CD4-positive, CD25-positive, alpha-beta regulatory T cell (primary cell): Measurements from ENCODE around the gene CDK5RAP2. TPM values are rescaled to one million over a fixed set of nuclear protein-coding genes. Genes with fewer than 3 reads are reported as not detected.
A peak's percentile ranks its signal among the peaks of the same experiment; 100 is the strongest.

Experiments
- ATAC-seq, 2 donors: fragments of 150-1000 bp; cut with Tn5 transposase; one replicate each; pipeline ENCODE4 v1.10.0; 2021; ENCODE audit warnings: low read depth in 2 of 2, moderate number of reproducible peaks in 2 of 2, moderate library complexity in 1 of 2
- DNase-seq, 3 donors: peaks; one replicate each; pipeline versions ENCODE4 v3.0.0 to v3.0.0-alpha.2; 2012 to 2022; ENCODE audit warnings: mixed read lengths in 1 of 3
- H3K27ac ChIP-seq: one replicate; pipeline ENCODE4 v1.7.0; 2013; ENCODE audit warnings: mild to moderate bottlenecking, low read length; ENCODE audit not compliant: insufficient read depth, poor library complexity, severe bottlenecking
- H3K27me3 ChIP-seq: one replicate; pipeline ENCODE4 v1.7.0; 2013; ENCODE audit warnings: low read length; ENCODE audit not compliant: control insufficient read depth, insufficient read depth
- H3K36me3 ChIP-seq: one replicate; pipeline ENCODE4 v1.7.0; 2013; ENCODE audit warnings: mild to moderate bottlenecking, low read length, moderate library complexity; ENCODE audit not compliant: control insufficient read depth, insufficient read depth
- H3K4me1 ChIP-seq: 2 replicates; pipeline ENCODE4 v1.7.0; 2013; ENCODE audit warnings: mild to moderate bottlenecking, low read length; ENCODE audit not compliant: insufficient read depth, control insufficient read depth, poor library complexity, severe bottlenecking
- H3K4me3 ChIP-seq: one replicate; pipeline ENCODE4 v1.7.0; 2013; ENCODE audit warnings: low read depth, mild to moderate bottlenecking, low read length, moderate library complexity
- H3K9me3 ChIP-seq, 2 experiments: 1 replicate in 1 of 2; 2 replicates in 1 of 2; pipeline ENCODE4 v1.7.0; 2013; ENCODE audit warnings: low read length in 2 of 2, mild to moderate bottlenecking in 1 of 2, moderate library complexity in 1 of 2; ENCODE audit not compliant: control insufficient read depth in 2 of 2
- H3K27ac Mint-ChIP-seq, 3 donors: one replicate each; pipeline ENCODE4 v1.8.0; 2020 to 2022; ENCODE audit warnings: mild to moderate bottlenecking in 3 of 3, mixed read lengths in 3 of 3, moderate library complexity in 2 of 3
- H3K27me3 Mint-ChIP-seq: one replicate; pipeline ENCODE4 v1.8.0; 2022; ENCODE audit warnings: mild to moderate bottlenecking, mixed read lengths
- H3K36me3 Mint-ChIP-seq: one replicate; pipeline ENCODE4 v1.8.0; 2020; ENCODE audit warnings: mixed read lengths
- H3K4me1 Mint-ChIP-seq, 4 donors: one replicate each; pipeline ENCODE4 v1.8.0; 2020 to 2022; ENCODE audit warnings: mixed read lengths in 4 of 4, mild to moderate bottlenecking in 1 of 4
- H3K4me3 Mint-ChIP-seq, 4 donors: one replicate each; pipeline ENCODE4 v1.8.0; 2020 to 2022; ENCODE audit warnings: mild to moderate bottlenecking in 4 of 4, mixed read lengths in 4 of 4, moderate library complexity in 3 of 4
- H3K9me3 Mint-ChIP-seq, 7 donors: one replicate each; pipeline ENCODE4 v1.8.0; 2020 to 2022; ENCODE audit warnings: mixed read lengths in 7 of 7, mild to moderate bottlenecking in 3 of 7, moderate library complexity in 2 of 7
- polyA plus RNA-seq, 4 donors: library from polyadenylated mRNA; unstranded; fragments of 300-500 nt; fragmentation: Illumina TruSeq; gene quantifications; one replicate each; pipeline ENCODE4 v1.2.3, GENCODE V29; 2021
- total RNA-seq: library from RNA; stranded (reverse); gene quantifications from one replicate; pipeline ENCODE4 v1.2.3, GENCODE V29; 2022

CDK5RAP2 gene
- total and polyA plus RNA-seq, 5 donors from 2014 or later, result 14.6 to 64.5 (median 16.9) TPM

DNA sequence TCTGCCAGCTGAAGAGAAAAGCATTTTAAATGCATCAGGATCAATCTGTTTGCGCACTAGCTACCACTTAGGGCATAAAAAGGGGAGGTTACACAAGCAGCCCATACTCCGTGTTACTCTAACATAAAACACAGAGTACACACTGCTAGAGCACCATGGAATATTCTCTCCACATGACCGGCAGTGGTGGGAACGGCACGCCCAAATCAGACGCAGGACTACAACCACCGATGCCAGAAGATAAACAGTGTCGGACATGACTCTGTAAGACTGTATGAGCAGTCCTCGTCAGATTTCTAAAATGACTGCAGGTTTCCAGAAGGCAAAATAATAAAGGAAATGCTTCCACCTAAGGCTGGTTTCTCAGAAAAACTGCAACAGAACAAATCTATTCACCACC lies 40.0 kb downstream of the CDK5RAP2 start:
- H3K27me3 Mint-ChIP-seq, result no peaks in the 10 kb centered on the region
- H3K4me1 Mint-ChIP-seq, result peaks cover 0 to 6% (median 3%) of the 10 kb centered on the region in 4 donors
- H3K9me3 Mint-ChIP-seq, result no peaks in the 10 kb centered on the region
- H3K36me3 Mint-ChIP-seq, result peaks cover 70% of the 10 kb centered on the region
- H3K36me3 ChIP-seq, result peaks cover 90% of the 10 kb centered on the region
- no peak overlapping the region for H3K27ac ChIP-seq
- H3K4me1 ChIP-seq, result no peaks in the 10 kb centered on the region
- ATAC-seq (no peak), DNase-seq (no peak)
- no peaks in the 10 kb centered on the region for H3K9me3 ChIP-seq
- no peak overlapping the region for H3K4me3 Mint-ChIP-seq
- H3K4me3 ChIP-seq, result no peak overlapping the region
- H3K27ac Mint-ChIP-seq, result peak overlapping the region in 1 of 3 donors; percentile 36
- no peaks in the 10 kb centered on the region for H3K27me3 ChIP-seq

DNA sequence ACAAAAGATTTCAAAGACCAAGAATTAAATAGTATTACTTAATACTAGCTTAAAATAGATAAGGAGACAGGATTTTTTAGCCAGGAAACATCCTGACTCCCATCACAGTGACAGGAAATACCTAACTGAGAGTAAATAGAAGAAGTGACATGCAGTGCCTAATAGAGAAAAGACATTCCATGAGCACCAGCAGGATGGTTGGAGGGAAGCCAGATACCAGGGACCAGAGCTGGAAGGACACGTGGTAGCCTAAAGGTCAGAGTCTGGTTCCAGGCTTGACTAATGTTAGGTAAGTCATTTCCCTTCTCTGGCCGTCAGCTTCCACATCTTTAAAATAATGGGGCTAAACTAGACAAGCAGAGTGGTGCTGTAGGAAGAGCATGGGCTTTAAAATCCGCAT lies 41.6 kb downstream of the CDK5RAP2 start:
- H3K27ac ChIP-seq, result no peak overlapping the region
- Mint-ChIP-seq H3K9me3 (no peaks in the 10 kb centered on the region), H3K4me3 (no peak overlapping the region), H3K27ac (peak overlapping the region in 1 of 3 donors; percentile 17), H3K27me3 (no peaks in the 10 kb centered on the region), H3K4me1 (peaks cover 0 to 8% (median 4%) of the 10 kb centered on the region in 4 donors), H3K36me3 (peaks cover 71% of the 10 kb centered on the region)
- DNase-seq (no peak), ATAC-seq (no peak)
- H3K36me3 ChIP-seq, result peaks cover 91% of the 10 kb centered on the region
- no peaks in the 10 kb centered on the region for H3K27me3 ChIP-seq
- H3K9me3 ChIP-seq, result no peaks in the 10 kb centered on the region
- no peaks in the 10 kb centered on the region for H3K4me1 ChIP-seq
- no peak overlapping the region for H3K4me3 ChIP-seq

DNA sequence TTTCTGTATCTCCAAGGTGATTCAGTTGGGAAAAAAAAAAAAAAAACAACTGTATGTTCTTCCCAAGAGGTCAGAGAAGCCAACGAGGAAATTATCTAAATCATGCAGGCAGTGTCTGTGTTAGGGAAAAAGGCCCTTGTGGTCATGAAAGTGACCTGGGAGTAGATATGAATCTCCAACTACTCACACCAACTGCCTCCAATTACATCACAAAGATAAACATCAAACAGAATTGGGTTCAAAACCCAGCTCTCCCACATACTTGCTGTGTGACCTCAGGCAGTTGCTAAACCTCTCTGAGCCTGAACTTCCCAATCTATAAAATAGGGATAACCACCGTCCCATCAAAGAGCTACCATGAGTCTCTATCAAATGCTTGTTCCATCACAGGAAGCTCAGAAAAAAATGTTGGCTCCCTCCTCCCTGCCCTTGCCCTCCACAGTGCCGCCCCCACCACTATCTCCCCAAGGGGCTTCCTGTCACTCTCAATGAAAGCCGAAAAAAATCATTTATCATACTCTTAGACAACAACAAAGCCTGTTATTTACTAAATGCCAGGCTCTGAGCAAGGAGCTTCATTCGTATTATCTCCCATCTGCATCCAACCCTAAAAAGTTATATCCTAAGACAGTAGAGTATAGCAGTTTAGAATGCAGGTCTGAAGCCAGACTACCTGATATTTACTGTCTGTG lies 42.9 kb downstream of the CDK5RAP2 start:
- Mint-ChIP-seq H3K4me1 (peaks cover 0 to 7% (median 1%) of the 10 kb centered on the region in 4 donors), H3K4me3 (peak overlapping the region in 1 of 4 donors; percentile 79), H3K9me3 (no peaks in the 10 kb centered on the region), H3K36me3 (peaks cover 75% of the 10 kb centered on the region), H3K27me3 (no peaks in the 10 kb centered on the region), H3K27ac (peak overlapping the region in 1 of 3 donors; percentile 68)
- no peak for DNase-seq
- Histone ChIP-seq H3K4me1 (no peaks in the 10 kb centered on the region), H3K27me3 (no peaks in the 10 kb centered on the region), H3K4me3 (no peak overlapping the region), H3K9me3 (no peaks in the 10 kb centered on the region), H3K27ac (no peak overlapping the region), H3K36me3 (peaks cover 95% of the 10 kb centered on the region)
- ATAC-seq, result no peak

DNA sequence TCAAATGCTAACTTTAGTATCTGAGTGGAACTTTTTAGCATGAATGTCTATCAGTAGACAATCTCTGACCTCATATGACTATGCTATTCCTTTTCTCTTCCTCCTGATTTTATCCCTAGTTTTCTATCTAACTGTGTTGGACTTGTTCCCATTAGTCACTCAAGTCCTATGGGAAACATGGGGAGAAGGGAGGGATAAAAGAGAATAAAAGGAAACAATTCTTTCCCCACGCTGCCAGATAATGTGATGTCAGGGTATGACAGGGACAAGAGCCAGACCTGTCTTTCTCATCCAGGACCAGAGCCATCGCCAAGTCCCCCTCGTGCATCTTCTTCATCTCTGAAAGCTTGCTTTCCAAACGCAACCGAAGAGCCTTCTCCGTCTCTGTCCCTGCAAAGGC lies 43.9 kb downstream of the CDK5RAP2 start:
- peaks cover 0 to 7% (median 1%) of the 10 kb centered on the region in 4 donors for H3K4me1 Mint-ChIP-seq
- ATAC-seq (no peak), DNase-seq (no peak)
- H3K4me3 Mint-ChIP-seq, result no peak overlapping the region
- Histone ChIP-seq H3K27me3 (no peaks in the 10 kb centered on the region), H3K9me3 (no peaks in the 10 kb centered on the region), H3K4me3 (no peak overlapping the region), H3K4me1 (no peaks in the 10 kb centered on the region), H3K36me3 (peaks cover 94% of the 10 kb centered on the region), H3K27ac (no peak overlapping the region)
- no peak overlapping the region for H3K27ac Mint-ChIP-seq
- H3K36me3 Mint-ChIP-seq, result peaks cover 72% of the 10 kb centered on the region
- H3K9me3 Mint-ChIP-seq, result peaks cover 0 to 2% (median 0%) of the 10 kb centered on the region in 7 donors
- H3K27me3 Mint-ChIP-seq, result no peaks in the 10 kb centered on the region

DNA sequence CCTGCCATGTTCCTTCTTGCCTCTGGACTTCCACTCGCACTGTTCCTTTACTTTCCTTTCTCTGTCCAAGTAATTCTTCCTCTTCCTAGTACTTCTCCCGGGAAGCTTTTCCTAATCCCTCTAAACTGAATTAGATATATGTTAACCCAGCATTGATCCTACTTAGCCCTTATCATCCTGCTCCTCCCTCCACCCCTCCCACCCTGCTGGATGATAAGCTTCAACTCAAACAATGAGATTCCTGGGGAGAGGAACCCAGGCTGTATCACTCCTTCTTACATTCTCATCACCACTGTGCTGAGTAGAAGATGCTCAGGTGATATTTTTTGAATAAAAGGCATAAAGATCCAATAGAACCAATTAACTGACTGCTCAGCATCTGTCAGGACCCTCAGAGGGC lies 45.7 kb downstream of the CDK5RAP2 start:
- no peak for DNase-seq
- peaks cover 91% of the 10 kb centered on the region for H3K36me3 ChIP-seq
- no peaks in the 10 kb centered on the region for H3K27me3 ChIP-seq
- H3K27me3 Mint-ChIP-seq, result no peaks in the 10 kb centered on the region
- no peak overlapping the region for H3K27ac ChIP-seq
- no peak overlapping the region for H3K4me3 ChIP-seq
- H3K4me1 ChIP-seq, result no peaks in the 10 kb centered on the region
- no peak overlapping the region for H3K4me3 Mint-ChIP-seq
- peaks cover 0 to 3% (median 0%) of the 10 kb centered on the region in 7 donors for H3K9me3 Mint-ChIP-seq
- no peak for ATAC-seq
- no peaks in the 10 kb centered on the region for H3K9me3 ChIP-seq
- peaks cover 74% of the 10 kb centered on the region for H3K36me3 Mint-ChIP-seq
- H3K4me1 Mint-ChIP-seq, result peaks cover 0 to 7% (median 1%) of the 10 kb centered on the region in 4 donors
- peak overlapping the region in 2 of 3 donors; percentile 26 to 59 for H3K27ac Mint-ChIP-seq

DNA sequence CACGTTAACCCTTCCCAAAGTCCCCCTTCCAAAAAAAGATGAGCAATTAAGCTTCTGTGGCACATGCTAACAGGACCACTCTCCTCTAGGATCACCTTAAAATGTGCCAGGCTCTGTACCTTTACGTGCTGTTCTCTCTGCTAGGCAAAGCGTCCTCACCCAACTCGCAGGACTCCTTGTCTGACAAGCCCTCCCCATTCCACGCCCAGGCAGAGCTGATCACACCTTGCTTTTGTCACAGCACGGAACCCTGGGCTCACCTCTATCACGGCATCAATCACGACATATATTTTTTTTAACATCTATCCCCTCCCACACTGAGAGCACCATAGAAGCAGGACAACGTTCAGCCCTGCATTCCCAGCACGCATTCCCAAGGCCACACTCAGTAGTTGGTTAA lies 47.1 kb downstream of the CDK5RAP2 start:
- H3K36me3 Mint-ChIP-seq, result peaks cover 85% of the 10 kb centered on the region
- H3K9me3 Mint-ChIP-seq, result peaks cover 0 to 3% (median 0%) of the 10 kb centered on the region in 7 donors
- H3K27me3 Mint-ChIP-seq, result no peaks in the 10 kb centered on the region
- H3K9me3 ChIP-seq, result no peaks in the 10 kb centered on the region
- no peak for ATAC-seq
- no peak overlapping the region for H3K4me3 ChIP-seq
- H3K27ac Mint-ChIP-seq, result peak overlapping the region in 1 of 3 donors; percentile 31
- H3K4me1 ChIP-seq, result no peaks in the 10 kb centered on the region
- peaks cover 91% of the 10 kb centered on the region for H3K36me3 ChIP-seq
- H3K4me3 Mint-ChIP-seq, result no peak overlapping the region
- H3K4me1 Mint-ChIP-seq, result peaks cover 0 to 7% (median 1%) of the 10 kb centered on the region in 4 donors
- no peaks in the 10 kb centered on the region for H3K27me3 ChIP-seq
- no peak for DNase-seq
- no peak overlapping the region for H3K27ac ChIP-seq

DNA sequence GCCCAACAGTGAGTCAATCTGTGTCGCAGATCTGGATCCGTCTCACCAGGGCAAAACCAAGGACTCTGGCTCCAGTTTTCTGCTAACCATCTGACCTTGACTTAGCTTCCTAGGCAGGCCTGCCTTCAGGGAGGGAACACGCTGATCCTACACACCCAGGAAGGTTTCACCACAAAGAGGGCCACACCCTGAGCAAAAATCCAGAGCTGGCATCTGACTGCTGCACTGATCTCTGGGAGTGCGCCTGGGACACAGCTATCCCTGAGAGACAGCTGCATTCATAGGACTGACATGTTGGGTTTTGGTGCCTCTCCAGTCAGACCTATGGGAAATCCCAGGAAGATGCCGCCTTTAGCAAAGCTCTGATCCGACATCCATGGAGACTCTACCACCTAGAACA lies 47.5 kb downstream of the CDK5RAP2 start:
- no peaks in the 10 kb centered on the region for H3K9me3 ChIP-seq
- H3K4me1 ChIP-seq, result no peaks in the 10 kb centered on the region
- ATAC-seq (no peak), DNase-seq (no peak)
- peaks cover 0 to 7% (median 1%) of the 10 kb centered on the region in 4 donors for H3K4me1 Mint-ChIP-seq
- H3K9me3 Mint-ChIP-seq, result peaks cover 0 to 3% (median 0%) of the 10 kb centered on the region in 7 donors
- no peak overlapping the region for H3K4me3 Mint-ChIP-seq
- H3K27ac ChIP-seq, result no peak overlapping the region
- H3K27ac Mint-ChIP-seq, result no peak overlapping the region
- H3K4me3 ChIP-seq, result no peak overlapping the region
- H3K27me3 ChIP-seq, result no peaks in the 10 kb centered on the region
- H3K36me3 ChIP-seq, result peaks cover 91% of the 10 kb centered on the region
- peaks cover 89% of the 10 kb centered on the region for H3K36me3 Mint-ChIP-seq
- no peaks in the 10 kb centered on the region for H3K27me3 Mint-ChIP-seq
